SK-N-SH treated with all-trans-retinoic acid at 6 μM for 48 hours (cell line): ENCODE results near the gene HDAC10.

ENCODE experiments used
- ARNTL ChIP-seq: fragments of 450-650 bp; formaldehyde crosslinking; IDR thresholded peaks from 2 replicates; pipeline ENCODE4 v1.5.0; 2020; ENCODE audit warnings: low read depth, mild to moderate bottlenecking, moderate library complexity, borderline replicate concordance
- CREB5 ChIP-seq: fragments of 250-450 bp; sonication (Bioruptor Pico); IDR thresholded peaks from 2 replicates; pipeline ENCODE4 v1.5.1; 2020; ENCODE audit warnings: low read depth, mild to moderate bottlenecking, moderate library complexity
- GLIS3 ChIP-seq: fragments of 250-450 bp; sonication (Bioruptor Pico); IDR thresholded peaks from 2 replicates; pipeline ENCODE4 v1.5.0; 2020; ENCODE audit warnings: mild to moderate bottlenecking, moderate library complexity
- ISL1 ChIP-seq: fragments of 250-450 bp; sonication (Bioruptor Pico); IDR thresholded peaks from 2 replicates; pipeline ENCODE4 v2.1.2; 2022; ENCODE audit warnings: mild to moderate bottlenecking, moderate library complexity
- PPARA ChIP-seq: fragments of 250-450 bp; sonication (Bioruptor Pico); IDR thresholded peaks from 2 replicates; pipeline ENCODE4 v1.5.0; 2020; ENCODE audit warnings: mild to moderate bottlenecking, borderline replicate concordance
- RARB ChIP-seq: fragments of 250-450 bp; sonication (Bioruptor Pico); IDR thresholded peaks from 2 replicates; pipeline ENCODE4 v1.8.0; 2021; ENCODE audit warnings: mild to moderate bottlenecking, moderate library complexity
- ZNF8 ChIP-seq: fragments of 450-650 bp; formaldehyde crosslinking; IDR thresholded peaks from 2 replicates; pipeline ENCODE4 v1.5.0; 2020; ENCODE audit warnings: mild to moderate bottlenecking, moderate library complexity

GRCh38 chr22:50199251-50199721 is 51.8 kb downstream of the HDAC10 start:
- TF ChIP-seq CREB5 (CRISPR knock-in tag) (no peak), PPARA (CRISPR knock-in tag) (no peak), GLIS3 (CRISPR knock-in tag) (no peak), ZNF8 (CRISPR knock-in tag) (no peak), ARNTL (CRISPR knock-in tag) (no peak), RARB (CRISPR knock-in tag) (no peak), ISL1 (CRISPR knock-in tag) (no peak)
